GM12878 (cell line): ENCODE data around the gene MKNK1.

ENCODE experiments used
- CBFB ChIP-seq: IDR thresholded peaks from 2 replicates; pipeline ENCODE4 v1.6.1; 2016; ENCODE audit warnings: antibody characterized with exemption, low read depth
- GABPA ChIP-seq: IDR thresholded peaks from 2 replicates; pipeline ENCODE4 v1.6.1; 2014; ENCODE audit warnings: antibody characterized with exemption, low read depth, mild to moderate bottlenecking, inconsistent platforms
- NFIC ChIP-seq: IDR thresholded peaks from 2 replicates; pipeline ENCODE4 v1.6.1; 2012; ENCODE audit warnings: low read depth, mild to moderate bottlenecking, inconsistent platforms, low read length, moderate library complexity
- NFYA ChIP-seq: IDR thresholded peaks from 2 replicates; pipeline ENCODE4 v1.6.1; 2011; ENCODE audit warnings: low read depth, mild to moderate bottlenecking, low read length, improper control_type of control experiment, borderline replicate concordance
- POLR2A ChIP-seq: IDR thresholded peaks from 2 replicates; pipeline ENCODE4 v1.6.1; 2011; ENCODE audit warnings: low read depth, mild to moderate bottlenecking, low read length
- SIN3A ChIP-seq: IDR thresholded peaks from 2 replicates; pipeline ENCODE4 v1.6.1; 2012; ENCODE audit warnings: low read depth, low read length, improper control_type of control experiment
- SMARCA5 ChIP-seq: fragments of 450-650 bp; IDR thresholded peaks from 2 replicates; pipeline ENCODE4 v1.6.1; 2017; ENCODE audit warnings: mild to moderate bottlenecking
- SMC3 ChIP-seq: IDR thresholded peaks from 2 replicates; pipeline ENCODE4 v1.6.1; 2011; ENCODE audit warnings: low read length, improper control_type of control experiment, borderline replicate concordance
- WRNIP1 ChIP-seq: IDR thresholded peaks from 2 replicates; pipeline ENCODE4 v1.6.1; 2011; ENCODE audit warnings: low read depth, low read length, improper control_type of control experiment, borderline replicate concordance
- YY1 ChIP-seq: IDR thresholded peaks from 2 replicates; pipeline ENCODE4 v1.6.1; 2011; ENCODE audit warnings: low read depth, mild to moderate bottlenecking, low read length
- TF ChIP-seq, protein P1 (sequence below), 3 experiments: IDR thresholded peaks in 2 of 3; conservative IDR thresholded peaks in 1 of 3; 2 replicates each; pipeline ENCODE4 v1.5.1; 2011; ENCODE audit warnings: low read depth in 3 of 3, low read length in 3 of 3, mild to moderate bottlenecking in 3 of 3, control low read depth in 2 of 3, moderate library complexity in 2 of 3, inconsistent platforms in 1 of 3, mixed read lengths in 1 of 3; ENCODE audit not compliant: control insufficient read depth in 2 of 3, insufficient read depth in 1 of 3; ENCODE audit errors: extremely low read depth in 1 of 3

- no peak for TF ChIP-seq NFIC
- TF ChIP-seq NFYA, result no peak
- no peak for TF ChIP-seq WRNIP1
- TF ChIP-seq, protein P1, sequence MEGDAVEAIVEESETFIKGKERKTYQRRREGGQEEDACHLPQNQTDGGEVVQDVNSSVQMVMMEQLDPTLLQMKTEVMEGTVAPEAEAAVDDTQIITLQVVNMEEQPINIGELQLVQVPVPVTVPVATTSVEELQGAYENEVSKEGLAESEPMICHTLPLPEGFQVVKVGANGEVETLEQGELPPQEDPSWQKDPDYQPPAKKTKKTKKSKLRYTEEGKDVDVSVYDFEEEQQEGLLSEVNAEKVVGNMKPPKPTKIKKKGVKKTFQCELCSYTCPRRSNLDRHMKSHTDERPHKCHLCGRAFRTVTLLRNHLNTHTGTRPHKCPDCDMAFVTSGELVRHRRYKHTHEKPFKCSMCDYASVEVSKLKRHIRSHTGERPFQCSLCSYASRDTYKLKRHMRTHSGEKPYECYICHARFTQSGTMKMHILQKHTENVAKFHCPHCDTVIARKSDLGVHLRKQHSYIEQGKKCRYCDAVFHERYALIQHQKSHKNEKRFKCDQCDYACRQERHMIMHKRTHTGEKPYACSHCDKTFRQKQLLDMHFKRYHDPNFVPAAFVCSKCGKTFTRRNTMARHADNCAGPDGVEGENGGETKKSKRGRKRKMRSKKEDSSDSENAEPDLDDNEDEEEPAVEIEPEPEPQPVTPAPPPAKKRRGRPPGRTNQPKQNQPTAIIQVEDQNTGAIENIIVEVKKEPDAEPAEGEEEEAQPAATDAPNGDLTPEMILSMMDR (IDR thresholded peaks at IDR 0.05 in 2 of 3, conservative IDR thresholded peaks at IDR 0.05 in 1 of 3; ENCODE audit: control insufficient read depth in 2 of 3, extremely low read depth in 1 of 3, insufficient read depth in 1 of 3, low read depth in 3 of 3, low read length in 3 of 3), result no peak
- TF ChIP-seq SMARCA5, result no peak; the same call in 1 of the 2 replicates
- peak; percentile 87 for TF ChIP-seq POLR2A
- TF ChIP-seq SMC3, result no peak
- TF ChIP-seq GABPA, result no peak
- peak; percentile 40; the same call in 1 of the 2 replicates for TF ChIP-seq CBFB
- TF ChIP-seq SIN3A, result peak; percentile 52; the same call in 1 of the 2 replicates
- TF ChIP-seq YY1, result no peak
Observed at GRCh38 chr1:46616277-46617107, 12.4 kb upstream of the MKNK1 start, which contains the start of gene MOB3C.
